Measurements from ENCODE around the gene TMEM100. TPM values are rescaled to one million over a fixed set of nuclear protein-coding genes. Genes with fewer than 3 reads are reported as not detected.

TMEM100 gene
- total RNA-seq, 1 experiment from 2014 or later, result not detected

Other genes starting within 250 kb of the TMEM100 start
- not detected in 2 replicates for gene SMIM36, start 211.4 kb downstream of the TMEM100 start, total RNA-seq (2021)
- gene PCTP, start 28.2 kb upstream of the TMEM100 start, total RNA-seq (2021), result 16.0 and 17.3 TPM in 2 replicates